SU-DHL-6 (cell line): ENCODE measurements around the gene CCDC179.

Experiments used
- EZH2phosphoT487 ChIP-seq: fragments of 200-600 bp; sonication (generic), shearing (Covaris generic); conservative IDR thresholded peaks from 2 replicates; pipeline ENCODE4 v1.6.1; 2018; ENCODE audit warnings: mild to moderate bottlenecking, antibody characterized with exemption, low read length, moderate library complexity, mixed read lengths
- TF ChIP-seq, protein P1 (sequence below): fragments of 200-600 bp; sonication (generic); IDR thresholded peaks from one replicate; pipeline ENCODE4 v1.5.1; 2017; ENCODE audit warnings: antibody characterized with exemption, mild to moderate bottlenecking, low read length, moderate library complexity; ENCODE audit not compliant: insufficient read depth, poor library complexity, severe bottlenecking

- TF ChIP-seq, protein P1, sequence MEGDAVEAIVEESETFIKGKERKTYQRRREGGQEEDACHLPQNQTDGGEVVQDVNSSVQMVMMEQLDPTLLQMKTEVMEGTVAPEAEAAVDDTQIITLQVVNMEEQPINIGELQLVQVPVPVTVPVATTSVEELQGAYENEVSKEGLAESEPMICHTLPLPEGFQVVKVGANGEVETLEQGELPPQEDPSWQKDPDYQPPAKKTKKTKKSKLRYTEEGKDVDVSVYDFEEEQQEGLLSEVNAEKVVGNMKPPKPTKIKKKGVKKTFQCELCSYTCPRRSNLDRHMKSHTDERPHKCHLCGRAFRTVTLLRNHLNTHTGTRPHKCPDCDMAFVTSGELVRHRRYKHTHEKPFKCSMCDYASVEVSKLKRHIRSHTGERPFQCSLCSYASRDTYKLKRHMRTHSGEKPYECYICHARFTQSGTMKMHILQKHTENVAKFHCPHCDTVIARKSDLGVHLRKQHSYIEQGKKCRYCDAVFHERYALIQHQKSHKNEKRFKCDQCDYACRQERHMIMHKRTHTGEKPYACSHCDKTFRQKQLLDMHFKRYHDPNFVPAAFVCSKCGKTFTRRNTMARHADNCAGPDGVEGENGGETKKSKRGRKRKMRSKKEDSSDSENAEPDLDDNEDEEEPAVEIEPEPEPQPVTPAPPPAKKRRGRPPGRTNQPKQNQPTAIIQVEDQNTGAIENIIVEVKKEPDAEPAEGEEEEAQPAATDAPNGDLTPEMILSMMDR, result no peak
- TF ChIP-seq EZH2phosphoT487, result no peak
These were observed 8.8 kb downstream of the CCDC179 start for GRCh38 chr11:22851477-22851876.
